Measurements from ENCODE around the gene RAB41. TPM values are rescaled to one million over a fixed set of nuclear protein-coding genes. Genes with fewer than 3 reads are reported as not detected.

Gene RAB41
- polyA plus RNA-seq, 1 of the 3 experiments (the other 2 are of a cell fraction): not detected

DNA sequence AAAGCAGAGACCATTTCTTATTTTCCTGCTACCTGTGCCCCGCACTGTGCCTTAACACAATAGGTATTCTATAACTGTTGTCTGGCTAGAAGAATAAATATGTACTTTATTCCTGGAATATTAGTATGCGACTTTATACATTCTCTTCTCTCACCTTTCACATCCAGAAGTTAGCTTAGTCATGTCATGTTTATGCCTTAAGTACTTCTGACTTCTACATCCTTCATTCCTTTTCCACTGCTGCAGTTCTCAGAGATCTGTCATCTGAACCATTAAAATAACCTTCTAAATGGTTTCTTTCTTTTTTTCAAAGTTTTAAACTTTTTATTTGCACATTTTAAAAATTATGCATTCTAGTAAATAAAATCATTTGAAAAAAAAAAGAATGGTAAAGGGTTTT, 42.4 kb downstream of the RAB41 start (continued):
- TF ChIP-seq, protein P1, sequence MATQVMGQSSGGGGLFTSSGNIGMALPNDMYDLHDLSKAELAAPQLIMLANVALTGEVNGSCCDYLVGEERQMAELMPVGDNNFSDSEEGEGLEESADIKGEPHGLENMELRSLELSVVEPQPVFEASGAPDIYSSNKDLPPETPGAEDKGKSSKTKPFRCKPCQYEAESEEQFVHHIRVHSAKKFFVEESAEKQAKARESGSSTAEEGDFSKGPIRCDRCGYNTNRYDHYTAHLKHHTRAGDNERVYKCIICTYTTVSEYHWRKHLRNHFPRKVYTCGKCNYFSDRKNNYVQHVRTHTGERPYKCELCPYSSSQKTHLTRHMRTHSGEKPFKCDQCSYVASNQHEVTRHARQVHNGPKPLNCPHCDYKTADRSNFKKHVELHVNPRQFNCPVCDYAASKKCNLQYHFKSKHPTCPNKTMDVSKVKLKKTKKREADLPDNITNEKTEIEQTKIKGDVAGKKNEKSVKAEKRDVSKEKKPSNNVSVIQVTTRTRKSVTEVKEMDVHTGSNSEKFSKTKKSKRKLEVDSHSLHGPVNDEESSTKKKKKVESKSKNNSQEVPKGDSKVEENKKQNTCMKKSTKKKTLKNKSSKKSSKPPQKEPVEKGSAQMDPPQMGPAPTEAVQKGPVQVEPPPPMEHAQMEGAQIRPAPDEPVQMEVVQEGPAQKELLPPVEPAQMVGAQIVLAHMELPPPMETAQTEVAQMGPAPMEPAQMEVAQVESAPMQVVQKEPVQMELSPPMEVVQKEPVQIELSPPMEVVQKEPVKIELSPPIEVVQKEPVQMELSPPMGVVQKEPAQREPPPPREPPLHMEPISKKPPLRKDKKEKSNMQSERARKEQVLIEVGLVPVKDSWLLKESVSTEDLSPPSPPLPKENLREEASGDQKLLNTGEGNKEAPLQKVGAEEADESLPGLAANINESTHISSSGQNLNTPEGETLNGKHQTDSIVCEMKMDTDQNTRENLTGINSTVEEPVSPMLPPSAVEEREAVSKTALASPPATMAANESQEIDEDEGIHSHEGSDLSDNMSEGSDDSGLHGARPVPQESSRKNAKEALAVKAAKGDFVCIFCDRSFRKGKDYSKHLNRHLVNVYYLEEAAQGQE (IDR thresholded peaks at IDR 0.05; ENCODE audit: low read depth, low read length): no peak
- no peak for TF ChIP-seq GATA2 (CRISPR knock-in tag; IDR thresholded peaks at IDR 0.05)

DNA sequence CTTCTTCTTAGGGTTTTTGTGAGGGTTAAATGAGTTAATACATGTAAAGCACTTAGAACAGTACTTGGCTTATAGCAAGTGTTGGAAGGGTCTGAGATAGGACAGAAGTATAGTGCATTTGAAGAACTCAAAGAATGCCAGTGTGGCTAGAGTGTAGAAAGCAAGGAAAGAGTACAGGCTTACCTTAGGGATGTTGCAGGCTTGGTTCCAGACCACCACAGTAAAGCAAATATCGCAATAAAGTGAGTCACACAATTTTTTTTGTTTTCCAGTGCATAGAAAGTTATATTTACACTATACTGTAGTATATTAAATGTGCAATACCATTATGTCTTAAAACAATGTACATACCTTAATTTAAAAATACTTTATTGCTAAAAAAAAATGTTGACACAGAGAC, 49.2 kb downstream of the RAB41 start:
- Histone ChIP-seq H3K9ac (no peak overlapping the region), H4K20me1 (ENCODE audit: insufficient read depth) (no peaks in the 10 kb centered on the region), H2AFZ (ENCODE audit: low read depth) (no peak overlapping the region), H3K9me3 (no peaks in the 10 kb centered on the region), H3K36me3 (replicated peaks in 1 of 2; ENCODE audit: control insufficient read depth in 1 of 2, insufficient read depth in 2 of 2, low read length in 1 of 2) (peaks cover 2 to 6% of the 10 kb centered on the region in 2 experiments), H3K4me1 (ENCODE audit: control insufficient read depth in 1 of 2, insufficient read depth in 2 of 2, low read depth in 1 of 2, low read length in 1 of 2) (no peaks in the 10 kb centered on the region), H3F3A (replicated peaks; ENCODE audit: insufficient read depth) (no peaks in the 10 kb centered on the region), H3K27ac (ENCODE audit: low read depth in 2 of 2, low read length in 1 of 2) (no peak overlapping the region), H3K27me3 (ENCODE audit: insufficient read depth) (no peaks in the 10 kb centered on the region), H3K4me3 (ENCODE audit: low read depth in 2 of 2, low read length in 1 of 2) (no peak overlapping the region), H3K9me2 (no peaks in the 10 kb centered on the region), H3K79me2 (ENCODE audit: insufficient read depth) (peaks cover 7% of the 10 kb centered on the region; the same call in 1 of the 2 replicates), H3K4me2 (no peak overlapping the region)
- ChIA-PET POLR2A (no interaction called here), CTCF (no interaction called here)
- TF ChIP-seq EP300 (IDR thresholded peaks at IDR 0.05; ENCODE audit: borderline replicate concordance in 1 of 2, low read depth in 1 of 2, low read length in 1 of 2) (no peak), NFIC (IDR thresholded peaks at IDR 0.05; ENCODE audit: borderline replicate concordance) (no peak), RFX5 (IDR thresholded peaks at IDR 0.05; ENCODE audit: low read length) (no peak), MXI1 (IDR thresholded peaks at IDR 0.05; ENCODE audit: low read depth, low read length) (no peak), TEAD4 (IDR thresholded peaks at IDR 0.05; ENCODE audit: borderline replicate concordance, insufficient read depth) (no peak)
- TF ChIP-seq, protein P2, sequence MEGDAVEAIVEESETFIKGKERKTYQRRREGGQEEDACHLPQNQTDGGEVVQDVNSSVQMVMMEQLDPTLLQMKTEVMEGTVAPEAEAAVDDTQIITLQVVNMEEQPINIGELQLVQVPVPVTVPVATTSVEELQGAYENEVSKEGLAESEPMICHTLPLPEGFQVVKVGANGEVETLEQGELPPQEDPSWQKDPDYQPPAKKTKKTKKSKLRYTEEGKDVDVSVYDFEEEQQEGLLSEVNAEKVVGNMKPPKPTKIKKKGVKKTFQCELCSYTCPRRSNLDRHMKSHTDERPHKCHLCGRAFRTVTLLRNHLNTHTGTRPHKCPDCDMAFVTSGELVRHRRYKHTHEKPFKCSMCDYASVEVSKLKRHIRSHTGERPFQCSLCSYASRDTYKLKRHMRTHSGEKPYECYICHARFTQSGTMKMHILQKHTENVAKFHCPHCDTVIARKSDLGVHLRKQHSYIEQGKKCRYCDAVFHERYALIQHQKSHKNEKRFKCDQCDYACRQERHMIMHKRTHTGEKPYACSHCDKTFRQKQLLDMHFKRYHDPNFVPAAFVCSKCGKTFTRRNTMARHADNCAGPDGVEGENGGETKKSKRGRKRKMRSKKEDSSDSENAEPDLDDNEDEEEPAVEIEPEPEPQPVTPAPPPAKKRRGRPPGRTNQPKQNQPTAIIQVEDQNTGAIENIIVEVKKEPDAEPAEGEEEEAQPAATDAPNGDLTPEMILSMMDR (IDR thresholded peaks at IDR 0.05): no peak
- TF ChIP-seq, protein P3, sequence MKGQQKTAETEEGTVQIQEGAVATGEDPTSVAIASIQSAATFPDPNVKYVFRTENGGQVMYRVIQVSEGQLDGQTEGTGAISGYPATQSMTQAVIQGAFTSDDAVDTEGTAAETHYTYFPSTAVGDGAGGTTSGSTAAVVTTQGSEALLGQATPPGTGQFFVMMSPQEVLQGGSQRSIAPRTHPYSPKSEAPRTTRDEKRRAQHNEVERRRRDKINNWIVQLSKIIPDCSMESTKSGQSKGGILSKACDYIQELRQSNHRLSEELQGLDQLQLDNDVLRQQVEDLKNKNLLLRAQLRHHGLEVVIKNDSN (IDR thresholded peaks at IDR 0.05; ENCODE audit: borderline replicate concordance, low read depth): no peak
- DNase-seq: no peak
- WGBS (ENCODE audit: low lambda C conversion rate): 62% methylated on average over 1 of the region's 1 CpG

All from SK-N-SH (cell line).